Mucosa of rectum (tissue), 2 donors: Measurements from ENCODE around the gene EHF.

Experiments
- H3K27ac ChIP-seq, 2 donors: one replicate each; pipeline ENCODE4 v1.7.0; 2013; ENCODE audit warnings: inconsistent platforms in 2 of 2, low read depth in 2 of 2, low read length in 2 of 2
- H3K27me3 ChIP-seq, 2 donors: one replicate each; pipeline ENCODE4 v1.7.0; 2013; ENCODE audit warnings: low read length in 2 of 2; ENCODE audit not compliant: control insufficient read depth in 2 of 2, insufficient read depth in 2 of 2
- H3K36me3 ChIP-seq, 2 donors: one replicate each; pipeline ENCODE4 v1.7.0; 2013; ENCODE audit warnings: low read length in 2 of 2; ENCODE audit not compliant: control insufficient read depth in 2 of 2, insufficient read depth in 2 of 2
- H3K4me1 ChIP-seq, 2 donors: one replicate each; pipeline ENCODE4 v1.7.0; 2013; ENCODE audit warnings: low read length in 2 of 2, mild to moderate bottlenecking in 1 of 2; ENCODE audit not compliant: control insufficient read depth in 2 of 2, insufficient read depth in 2 of 2
- H3K4me3 ChIP-seq, 2 donors: one replicate each; pipeline ENCODE4 v1.7.0; 2013; ENCODE audit warnings: low read length in 2 of 2
- H3K9ac ChIP-seq, 2 donors: one replicate each; pipeline ENCODE4 v1.7.0; 2013; ENCODE audit warnings: low read length in 2 of 2, low read depth in 1 of 2, mild to moderate bottlenecking in 1 of 2
- H3K9me3 ChIP-seq, 2 donors: one replicate each; pipeline ENCODE4 v1.7.0; 2013; ENCODE audit warnings: low read length in 2 of 2; ENCODE audit not compliant: control insufficient read depth in 2 of 2
- donor health status: healthy.
- donor health status: Normal muscosa, but diverticular disease.

The EHF gene

GRCh38 chr11:34601085-34601444 is 19.8 kb upstream of the EHF start:
- H3K27me3 ChIP-seq: no peaks in the 10 kb centered on the region
- peak overlapping the region; percentile 20 to 41 for H3K4me3 ChIP-seq
- no peaks in the 10 kb centered on the region for H3K36me3 ChIP-seq
- no peaks in the 10 kb centered on the region for H3K9me3 ChIP-seq
- peak overlapping the region; percentile 68 to 78 for H3K9ac ChIP-seq
- peaks cover 43 to 70% of the 10 kb centered on the region in 2 donors for H3K4me1 ChIP-seq
- H3K27ac ChIP-seq: peak overlapping the region; percentile 97 to 98

GRCh38 chr11:34601609-34602008 is 19.3 kb upstream of the EHF start:
- peak overlapping the region; percentile 24 to 78 for H3K9ac ChIP-seq
- no peaks in the 10 kb centered on the region for H3K36me3 ChIP-seq
- H3K27me3 ChIP-seq: no peaks in the 10 kb centered on the region
- peak overlapping the region; percentile 97 to 98 for H3K27ac ChIP-seq
- peak overlapping the region; percentile 20 to 41 for H3K4me3 ChIP-seq
- H3K4me1 ChIP-seq: peaks cover 43 to 71% of the 10 kb centered on the region in 2 donors
- H3K9me3 ChIP-seq: no peaks in the 10 kb centered on the region

- H3K9me3 ChIP-seq: no peaks in the 10 kb centered on the region
- H3K4me3 ChIP-seq: peak overlapping the region in 1 of 2 donors; percentile 33
- no peaks in the 10 kb centered on the region for H3K36me3 ChIP-seq
- peaks cover 43 to 71% of the 10 kb centered on the region in 2 donors for H3K4me1 ChIP-seq
- no peaks in the 10 kb centered on the region for H3K27me3 ChIP-seq
- peak overlapping the region; percentile 97 to 98 for H3K27ac ChIP-seq
- H3K9ac ChIP-seq: peak overlapping the region in 1 of 2 donors; percentile 9
These were observed 18.6 kb upstream of the EHF start for GRCh38 chr11:34602245-34602644.

- peak overlapping the region; percentile 26 to 44 for H3K4me3 ChIP-seq
- peak overlapping the region; percentile 97 to 98 for H3K27ac ChIP-seq
- no peaks in the 10 kb centered on the region for H3K9me3 ChIP-seq
- no peaks in the 10 kb centered on the region for H3K36me3 ChIP-seq
- peaks cover 43 to 71% of the 10 kb centered on the region in 2 donors for H3K4me1 ChIP-seq
- no peaks in the 10 kb centered on the region for H3K27me3 ChIP-seq
- H3K9ac ChIP-seq: peak overlapping the region; percentile 24 to 35
These were observed 17.5 kb upstream of the EHF start for GRCh38 chr11:34603129-34604001.

- H3K36me3 ChIP-seq: no peaks in the 10 kb centered on the region
- H3K27ac ChIP-seq: peak overlapping the region; percentile 97 to 98
- peak overlapping the region in 1 of 2 donors; percentile 35 for H3K9ac ChIP-seq
- no peaks in the 10 kb centered on the region for H3K9me3 ChIP-seq
- H3K27me3 ChIP-seq: no peaks in the 10 kb centered on the region
- H3K4me1 ChIP-seq: peaks cover 43 to 66% of the 10 kb centered on the region in 2 donors
- H3K4me3 ChIP-seq: no peak overlapping the region
These were observed 16.7 kb upstream of the EHF start for GRCh38 chr11:34604145-34604544.

GRCh38 chr11:34604911-34605310 is 16.0 kb upstream of the EHF start:
- Histone ChIP-seq H3K36me3 (no peaks in the 10 kb centered on the region), H3K4me1 (peaks cover 39 to 58% of the 10 kb centered on the region in 2 donors), H3K9me3 (no peaks in the 10 kb centered on the region), H3K27me3 (no peaks in the 10 kb centered on the region), H3K27ac (no peak overlapping the region), H3K9ac (no peak overlapping the region), H3K4me3 (no peak overlapping the region)

- Histone ChIP-seq H3K27ac (no peak overlapping the region), H3K4me1 (peaks cover 32 to 51% of the 10 kb centered on the region in 2 donors), H3K36me3 (no peaks in the 10 kb centered on the region), H3K4me3 (no peak overlapping the region), H3K9me3 (no peaks in the 10 kb centered on the region), H3K27me3 (no peaks in the 10 kb centered on the region), H3K9ac (no peak overlapping the region)
These were observed 15.2 kb upstream of the EHF start for GRCh38 chr11:34605481-34606325.

GRCh38 chr11:34606326-34607120 is 14.4 kb upstream of the EHF start:
- Histone ChIP-seq H3K36me3 (no peaks in the 10 kb centered on the region), H3K9ac (no peak overlapping the region), H3K9me3 (no peaks in the 10 kb centered on the region), H3K4me1 (peaks cover 25 to 43% of the 10 kb centered on the region in 2 donors), H3K4me3 (no peak overlapping the region), H3K27me3 (no peaks in the 10 kb centered on the region), H3K27ac (no peak overlapping the region)

- Histone ChIP-seq H3K4me1 (peaks cover 11 to 18% of the 10 kb centered on the region in 2 donors), H3K27me3 (no peaks in the 10 kb centered on the region), H3K36me3 (no peaks in the 10 kb centered on the region), H3K9ac (no peak overlapping the region), H3K4me3 (no peak overlapping the region), H3K27ac (no peak overlapping the region), H3K9me3 (no peaks in the 10 kb centered on the region)
These were observed 11.6 kb upstream of the EHF start for GRCh38 chr11:34609187-34609751.
